Type B pancreatic cell (in vitro differentiated cells): Measurements from ENCODE around the gene FDX1. TPM values are rescaled to one million over a fixed set of nuclear protein-coding genes. Genes with fewer than 3 reads are reported as not detected.

Source experiments
- DNase-seq: peaks from one replicate; pipeline ENCODE4 v3.0.0; 2021; ENCODE audit warnings: mixed read lengths; ENCODE audit not compliant: unreplicated experiment; ENCODE audit errors: extremely low spot score
- H3K27ac Mint-ChIP-seq: 2 replicates; pipeline ENCODE4 v1.8.0; 2021; ENCODE audit warnings: mild to moderate bottlenecking, mixed read lengths
- H3K27me3 Mint-ChIP-seq: 2 replicates; pipeline ENCODE4 v1.8.0; 2021; ENCODE audit warnings: mixed read lengths
- H3K36me3 Mint-ChIP-seq: 2 replicates; pipeline ENCODE4 v1.8.0; 2021; ENCODE audit warnings: mixed read lengths
- H3K4me1 Mint-ChIP-seq: one replicate; pipeline ENCODE4 v1.8.0; 2021; ENCODE audit warnings: mixed read lengths; ENCODE audit not compliant: unreplicated experiment
- H3K4me3 Mint-ChIP-seq: 2 replicates; pipeline ENCODE4 v1.8.0; 2021; ENCODE audit warnings: mild to moderate bottlenecking, mixed read lengths
- H3K9me3 Mint-ChIP-seq: 2 replicates; pipeline ENCODE4 v1.8.0; 2021; ENCODE audit warnings: mixed read lengths
- CTCF ChIP-seq: fragments of 200-600 bp; sonication (generic); conservative IDR thresholded peaks from 2 replicates; pipeline ENCODE4 v1.5.0; 2021; ENCODE audit warnings: antibody characterized with exemption, mild to moderate bottlenecking
- total RNA-seq: library from RNA; stranded (reverse); gene quantifications from 2 replicates; pipeline ENCODE4 v1.2.1, GENCODE V29; 2021; ENCODE audit warnings: low replicate concordance

FDX1 gene
- total RNA-seq, 1 donor from 2014 or later, result 14.6 TPM

DNA sequence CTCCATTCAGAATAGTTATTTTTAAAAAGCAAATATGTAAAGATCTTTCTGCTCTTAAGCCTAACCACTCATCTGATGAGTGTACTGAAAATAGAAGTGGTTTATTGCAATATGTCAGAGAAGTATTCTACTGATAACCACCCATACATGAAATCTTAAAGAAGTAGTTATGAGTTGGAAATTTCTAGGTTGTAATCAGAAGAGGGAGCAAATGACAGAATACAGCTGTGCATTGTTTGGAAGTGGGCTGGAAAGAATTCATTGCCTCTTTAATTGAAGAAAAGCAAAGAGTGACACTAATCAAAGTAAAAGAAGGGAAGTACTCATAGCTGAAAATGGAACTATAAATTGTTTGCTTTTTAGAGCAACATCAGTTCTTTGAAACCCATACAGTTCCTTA lies 39.4 kb downstream of the FDX1 start:
- Mint-ChIP-seq H3K4me3 (no peak overlapping the region), H3K36me3 (peaks cover 6% of the 10 kb centered on the region), H3K27ac (no peak overlapping the region), H3K4me1 (peaks cover under 1% of the 10 kb centered on the region), H3K27me3 (no peaks in the 10 kb centered on the region), H3K9me3 (peaks cover 6% of the 10 kb centered on the region)
- no peak for TF ChIP-seq CTCF
- DNase-seq, result no peak

DNA sequence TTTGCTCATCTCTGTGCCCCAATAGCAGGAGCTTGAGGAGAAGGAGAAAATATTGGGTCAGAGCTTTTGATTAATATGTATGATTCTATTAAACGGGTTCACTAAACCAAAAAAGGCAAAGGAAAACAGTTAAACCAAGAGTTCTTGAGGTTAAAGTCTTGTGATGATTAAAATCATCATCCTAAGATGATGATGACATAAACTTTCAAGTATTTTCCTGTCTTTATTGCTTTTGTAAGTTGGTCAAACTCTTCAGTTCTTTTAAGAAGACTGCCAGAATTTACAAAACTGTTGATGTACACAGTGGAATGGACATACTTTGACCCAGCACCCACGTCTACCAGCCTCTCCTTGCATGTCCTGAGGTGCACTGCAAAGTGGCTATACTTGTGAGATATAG lies 41.0 kb downstream of the FDX1 start:
- Mint-ChIP-seq H3K9me3 (peaks cover 6% of the 10 kb centered on the region), H3K4me1 (peaks cover 13% of the 10 kb centered on the region), H3K27ac (no peak overlapping the region), H3K4me3 (no peak overlapping the region), H3K27me3 (no peaks in the 10 kb centered on the region), H3K36me3 (peaks cover 4% of the 10 kb centered on the region)
- DNase-seq, result no peak
- no peak for TF ChIP-seq CTCF

DNA sequence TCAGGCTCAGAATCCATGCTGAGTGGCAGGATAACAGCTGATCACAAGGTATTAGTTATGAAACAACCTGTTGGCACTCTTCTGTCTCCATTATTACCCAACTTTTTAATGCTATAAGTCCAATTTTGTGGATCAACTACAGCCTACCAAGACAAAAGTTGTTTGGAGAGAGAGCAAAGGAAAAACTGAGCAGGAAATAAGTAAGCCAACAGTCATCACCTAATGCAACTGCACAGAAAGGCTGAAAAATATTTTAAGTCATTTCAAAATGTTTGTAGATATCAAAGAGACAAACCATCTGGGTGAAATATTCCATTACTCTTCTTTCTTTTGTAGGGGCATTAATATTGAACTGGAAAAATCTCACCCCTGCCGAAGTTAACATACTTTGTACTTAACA lies 41.6 kb downstream of the FDX1 start:
- TF ChIP-seq CTCF, result no peak
- H3K4me3 Mint-ChIP-seq, result no peak overlapping the region
- no peak for DNase-seq
- H3K27me3 Mint-ChIP-seq, result no peaks in the 10 kb centered on the region
- peaks cover 19% of the 10 kb centered on the region for H3K4me1 Mint-ChIP-seq
- peaks cover 6% of the 10 kb centered on the region for H3K9me3 Mint-ChIP-seq
- peaks cover 4% of the 10 kb centered on the region for H3K36me3 Mint-ChIP-seq
- H3K27ac Mint-ChIP-seq, result no peak overlapping the region

DNA sequence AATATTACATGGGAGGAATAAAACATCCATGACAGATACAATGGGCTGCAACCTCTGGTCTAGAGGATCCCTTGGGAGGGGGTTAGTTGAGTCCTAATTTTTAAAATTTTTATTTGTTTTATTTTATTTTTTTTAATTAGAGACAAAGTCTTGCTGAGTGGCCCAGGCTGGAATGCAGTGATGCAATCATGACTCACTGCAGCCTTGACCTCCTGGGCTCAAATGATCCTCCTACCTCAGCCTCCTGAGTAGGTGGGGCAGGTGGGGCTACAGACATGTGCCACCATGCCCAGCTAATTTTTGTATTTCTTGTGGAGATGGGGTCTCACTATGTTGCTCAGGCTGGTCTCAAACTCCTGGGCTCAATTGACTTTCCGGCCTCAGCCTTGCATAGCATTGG lies 43.1 kb downstream of the FDX1 start:
- Mint-ChIP-seq H3K27ac (no peak overlapping the region), H3K27me3 (no peaks in the 10 kb centered on the region), H3K36me3 (peaks cover 4% of the 10 kb centered on the region), H3K4me1 (peaks cover 20% of the 10 kb centered on the region), H3K9me3 (peaks cover 6% of the 10 kb centered on the region), H3K4me3 (no peak overlapping the region)
- TF ChIP-seq CTCF, result no peak
- DNase-seq, result no peak

DNA sequence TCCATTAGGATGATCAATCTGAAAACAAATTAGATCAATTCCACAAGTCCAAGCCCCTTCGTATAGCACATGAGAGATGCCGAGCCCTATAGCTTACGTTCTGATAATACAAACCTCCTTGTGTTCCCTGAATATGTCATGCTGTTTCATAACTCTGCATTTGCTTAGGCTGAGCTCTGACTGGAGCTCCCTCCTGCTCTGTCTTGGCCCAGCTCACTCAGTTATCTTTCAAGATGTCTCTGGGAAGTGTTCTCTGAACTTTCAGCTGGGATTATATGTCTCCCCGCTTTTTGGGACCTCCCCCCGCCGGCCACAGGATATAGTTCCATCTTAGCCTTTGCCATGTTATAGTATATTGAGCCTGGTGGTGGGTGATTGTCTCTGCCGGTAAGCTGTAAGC lies 44.0 kb downstream of the FDX1 start:
- peaks cover 6% of the 10 kb centered on the region for H3K9me3 Mint-ChIP-seq
- H3K27ac Mint-ChIP-seq, result no peak overlapping the region
- TF ChIP-seq CTCF, result no peak
- no peak overlapping the region for H3K4me3 Mint-ChIP-seq
- no peaks in the 10 kb centered on the region for H3K27me3 Mint-ChIP-seq
- peaks cover 20% of the 10 kb centered on the region for H3K4me1 Mint-ChIP-seq
- no peak for DNase-seq
- H3K36me3 Mint-ChIP-seq, result peaks cover 4% of the 10 kb centered on the region

- Mint-ChIP-seq H3K4me3 (no peak overlapping the region), H3K36me3 (peaks cover 4% of the 10 kb centered on the region), H3K27ac (no peak overlapping the region), H3K9me3 (peaks cover 10% of the 10 kb centered on the region), H3K4me1 (peaks cover 20% of the 10 kb centered on the region), H3K27me3 (no peaks in the 10 kb centered on the region)
- TF ChIP-seq CTCF, result no peak
- DNase-seq, result no peak
These were observed 44.8 kb downstream of the FDX1 start for GRCh38 chr11:110474578-110474977.
